ENCODE results near the gene NELFB.

Gene NELFB

DNA sequence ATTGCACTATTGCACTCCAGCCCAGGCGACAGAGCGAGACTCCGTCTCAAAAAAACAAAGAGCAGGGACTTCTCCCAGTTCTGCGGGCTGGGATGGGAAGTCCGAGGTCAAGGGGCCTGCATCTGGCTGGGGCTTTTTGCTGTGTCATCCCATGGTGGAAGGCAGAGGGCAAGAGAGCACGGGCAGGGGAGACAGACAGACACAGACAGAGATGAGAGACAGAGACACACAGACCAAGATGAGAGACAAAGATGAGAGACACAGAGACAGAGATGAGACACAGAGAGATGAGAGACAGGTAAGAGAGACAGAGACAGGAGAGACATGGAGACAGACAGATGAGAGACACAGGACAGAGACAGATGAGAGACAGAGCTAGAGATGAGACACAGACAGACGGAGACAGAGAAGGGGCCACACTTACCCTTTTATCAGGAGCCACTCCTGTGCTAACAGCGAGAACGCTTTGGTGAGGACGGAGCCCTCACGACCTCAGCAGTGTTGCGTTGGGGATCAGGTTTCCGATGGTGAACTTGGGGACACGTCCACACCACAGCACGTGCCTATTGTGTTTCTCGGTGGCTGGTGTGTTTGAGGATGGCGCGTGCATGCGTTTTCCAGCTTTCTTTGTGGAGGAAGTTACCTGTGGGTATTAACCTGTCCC is 13.5 kb downstream of the NELFB start:
- no peak for DNase-seq

DNA sequence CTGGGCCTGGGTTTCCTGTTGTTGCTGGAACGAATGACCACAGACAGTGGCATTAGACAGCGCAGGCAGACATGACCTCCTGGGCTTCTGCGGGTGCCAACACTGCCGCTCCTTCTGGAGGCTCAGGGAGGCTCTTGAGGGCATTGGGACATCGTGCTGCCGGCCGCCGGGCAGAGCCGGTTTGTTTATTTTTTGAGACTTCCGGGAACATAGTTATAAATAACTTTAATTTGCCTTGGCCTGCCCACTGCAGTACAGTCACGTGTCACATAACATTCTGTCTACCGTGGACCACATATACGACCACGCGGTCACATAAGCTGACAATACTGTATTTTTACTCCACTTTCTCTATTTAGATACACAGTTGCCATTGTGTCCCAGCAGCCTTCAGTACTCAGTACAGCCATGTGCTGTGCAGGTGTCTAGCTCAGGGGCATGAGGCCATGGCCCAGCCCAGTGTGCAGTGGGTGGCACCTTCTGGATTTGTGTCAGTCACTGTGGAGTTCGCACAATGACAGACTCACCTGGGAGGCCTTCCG is 14.2 kb downstream of the NELFB start:
- no peak for DNase-seq

DNA sequence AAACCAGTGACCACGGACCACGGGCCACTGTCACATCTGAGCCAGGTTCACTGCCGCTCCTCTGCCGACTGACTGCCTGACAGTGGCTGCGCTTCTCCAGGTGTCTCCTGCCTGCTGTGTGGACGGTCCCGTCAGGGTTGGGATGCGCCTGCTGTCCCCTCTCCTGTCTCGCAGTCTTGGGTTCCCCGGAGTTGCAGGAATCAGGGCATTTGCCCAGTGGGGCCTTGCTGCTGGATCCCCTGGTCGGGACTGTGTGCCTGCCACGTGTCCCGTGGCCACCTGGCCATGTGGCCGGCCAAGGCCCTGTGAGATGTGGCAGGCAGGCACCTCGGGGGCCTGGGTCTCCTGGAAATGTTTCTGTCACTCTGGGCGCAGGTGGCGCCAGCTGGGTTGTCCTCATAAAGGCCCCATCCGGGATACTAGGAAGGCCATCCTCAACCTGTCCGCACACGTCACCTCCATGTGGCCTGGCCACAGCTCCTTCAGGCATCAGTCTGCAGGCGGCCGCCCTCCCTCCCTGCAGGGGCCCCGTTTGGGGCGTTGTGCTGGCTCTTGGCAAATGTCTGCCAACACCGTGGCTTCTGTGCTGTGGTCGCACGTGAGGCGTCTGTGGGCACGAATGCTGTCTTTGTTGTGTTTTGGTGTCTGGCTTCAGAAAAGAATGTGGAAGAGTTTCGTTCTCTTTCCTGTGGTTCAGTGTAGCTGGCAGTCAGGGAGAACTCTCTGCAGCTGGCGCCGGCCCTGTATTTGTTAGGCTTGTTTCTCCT is 16.0 kb downstream of the NELFB start:
- peak; percentile 59 for DNase-seq

DNA sequence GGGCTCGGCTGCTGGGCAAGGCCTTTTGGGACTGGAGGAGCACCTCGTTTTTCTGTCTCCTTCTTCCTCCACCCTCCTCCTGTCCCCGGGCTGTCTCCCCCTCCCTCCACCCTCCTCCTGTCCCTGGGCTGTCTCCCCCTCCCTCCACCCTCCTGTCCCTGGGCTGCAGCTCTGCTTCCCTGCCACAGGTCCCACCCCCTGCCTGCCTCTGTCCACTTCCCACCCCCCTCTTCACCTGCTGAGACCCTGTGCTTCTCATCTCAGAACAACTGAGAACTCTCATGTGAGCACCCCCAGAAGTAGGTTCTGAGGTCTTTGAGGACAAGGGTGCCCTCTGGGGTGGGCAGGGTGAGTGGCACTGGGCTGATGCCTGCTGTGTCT is 16.6 kb downstream of the NELFB start:
- no peak for DNase-seq

DNA sequence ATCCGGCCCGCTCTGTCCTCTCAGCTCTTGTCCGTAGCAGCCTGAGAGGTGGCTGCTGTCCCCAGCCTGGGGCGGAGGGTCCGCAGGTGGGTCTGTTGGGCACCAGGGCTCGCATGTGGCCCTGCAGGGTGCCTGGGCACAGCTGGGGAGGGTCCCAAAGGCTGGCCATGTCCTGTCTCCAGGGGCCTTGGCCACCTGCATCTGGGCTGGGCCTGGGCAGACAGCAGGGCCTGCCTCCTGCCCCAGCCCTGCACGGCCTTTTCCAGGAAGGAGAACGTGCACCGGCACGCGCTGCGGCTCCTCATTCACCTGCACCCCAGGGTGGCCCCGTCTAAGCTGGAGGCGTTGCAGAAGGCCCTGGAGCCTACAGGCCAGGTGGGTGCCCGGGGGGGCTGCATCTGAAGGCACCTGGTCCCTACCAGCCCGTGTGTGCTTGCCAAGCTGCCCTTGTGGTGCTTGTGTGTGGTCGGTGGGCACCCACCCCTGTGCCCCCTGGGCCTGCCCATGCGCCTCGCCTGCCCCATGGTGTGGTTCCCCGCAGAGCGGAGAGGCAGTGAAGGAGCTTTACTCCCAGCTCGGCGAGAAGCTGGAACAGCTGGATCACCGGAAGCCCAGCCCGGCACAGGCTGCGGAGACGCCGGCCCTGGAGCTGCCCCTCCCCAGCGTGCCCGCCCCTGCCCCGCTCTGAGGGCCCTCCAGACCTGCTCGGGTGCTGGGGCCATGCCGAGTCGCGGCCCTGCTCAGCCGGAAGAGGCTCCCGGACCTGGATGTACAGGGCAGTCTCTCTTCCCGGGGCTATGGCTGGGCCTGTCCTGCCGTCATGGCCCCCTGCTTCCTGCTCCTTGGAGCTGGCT is 17.3 kb downstream of the NELFB start:
- DNase-seq, result no peak

DNA sequence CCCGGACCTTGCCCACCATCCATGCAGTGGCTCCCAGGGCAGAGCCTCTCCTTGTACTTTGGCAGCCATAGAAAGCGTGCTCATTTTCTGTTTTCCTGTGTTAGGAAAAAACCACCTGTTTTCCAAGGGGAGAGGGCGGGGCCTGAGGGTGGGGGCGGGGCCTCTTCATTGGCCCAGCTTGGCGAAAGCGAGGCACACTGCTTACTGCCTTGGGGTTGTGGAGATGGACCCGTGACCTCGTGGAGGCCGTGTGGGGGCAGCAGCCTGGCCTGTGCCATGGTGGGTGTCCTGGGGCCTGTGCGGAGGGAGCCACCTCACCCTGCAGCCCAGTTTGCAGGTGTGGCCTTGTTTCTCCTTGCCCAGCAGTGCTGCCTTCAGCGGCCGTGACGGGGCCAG is 18.0 kb downstream of the NELFB start:
- no peak for DNase-seq

DNA sequence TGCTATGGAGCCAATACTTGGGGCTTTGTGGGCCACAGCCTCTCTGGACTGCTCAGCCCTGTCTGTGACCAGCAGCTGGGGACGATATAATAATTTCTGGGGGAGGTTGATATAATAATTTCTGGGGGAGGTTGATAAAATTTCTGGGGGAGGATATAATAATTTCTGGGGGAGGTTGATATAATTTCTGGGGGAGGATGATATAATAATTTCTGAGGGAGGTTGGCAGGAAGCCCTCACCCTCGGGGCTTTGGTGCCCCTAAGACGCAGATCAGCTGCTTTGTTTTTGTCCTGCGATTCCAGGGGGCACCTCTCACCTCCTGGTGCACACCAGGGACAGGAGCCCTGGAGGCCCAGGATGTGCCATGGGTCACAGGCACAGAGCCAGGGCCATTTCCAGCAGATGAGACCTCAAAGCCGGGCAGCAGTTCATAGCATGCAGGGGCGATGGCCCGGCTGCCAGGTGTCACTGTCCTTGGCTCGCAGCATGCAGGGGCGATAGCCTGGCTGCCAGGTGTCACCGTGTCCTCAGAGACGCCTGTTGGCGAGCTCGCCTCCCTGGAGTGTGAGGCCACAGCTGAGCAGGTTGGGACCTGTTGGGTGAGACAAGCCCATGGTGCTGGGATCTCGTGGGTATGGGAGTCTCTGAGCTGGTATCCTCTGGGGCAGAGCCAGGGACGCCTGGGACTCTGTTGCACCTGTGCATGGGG is 18.6 kb downstream of the NELFB start:
- no peak for DNase-seq

DNA sequence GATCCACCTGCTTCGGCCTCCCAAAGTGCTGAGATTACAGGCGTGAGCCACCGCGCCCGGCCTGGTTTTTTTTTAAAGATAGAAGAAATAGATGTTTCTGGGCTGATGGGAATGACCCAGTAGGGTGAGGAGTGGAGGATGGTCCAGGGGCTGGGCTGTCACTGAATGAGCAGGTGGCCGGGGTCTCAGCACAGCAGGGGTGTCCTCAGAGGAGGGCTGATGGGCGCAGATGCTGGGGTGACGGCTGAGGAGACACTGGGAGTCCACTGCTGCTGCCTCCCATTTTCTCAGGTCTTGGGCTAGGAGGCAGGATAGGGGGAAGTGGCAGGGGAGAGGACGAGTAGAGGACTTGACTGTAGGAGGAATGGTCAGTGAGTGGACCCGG is 20.1 kb downstream of the NELFB start:
- DNase-seq, result no peak

DNA sequence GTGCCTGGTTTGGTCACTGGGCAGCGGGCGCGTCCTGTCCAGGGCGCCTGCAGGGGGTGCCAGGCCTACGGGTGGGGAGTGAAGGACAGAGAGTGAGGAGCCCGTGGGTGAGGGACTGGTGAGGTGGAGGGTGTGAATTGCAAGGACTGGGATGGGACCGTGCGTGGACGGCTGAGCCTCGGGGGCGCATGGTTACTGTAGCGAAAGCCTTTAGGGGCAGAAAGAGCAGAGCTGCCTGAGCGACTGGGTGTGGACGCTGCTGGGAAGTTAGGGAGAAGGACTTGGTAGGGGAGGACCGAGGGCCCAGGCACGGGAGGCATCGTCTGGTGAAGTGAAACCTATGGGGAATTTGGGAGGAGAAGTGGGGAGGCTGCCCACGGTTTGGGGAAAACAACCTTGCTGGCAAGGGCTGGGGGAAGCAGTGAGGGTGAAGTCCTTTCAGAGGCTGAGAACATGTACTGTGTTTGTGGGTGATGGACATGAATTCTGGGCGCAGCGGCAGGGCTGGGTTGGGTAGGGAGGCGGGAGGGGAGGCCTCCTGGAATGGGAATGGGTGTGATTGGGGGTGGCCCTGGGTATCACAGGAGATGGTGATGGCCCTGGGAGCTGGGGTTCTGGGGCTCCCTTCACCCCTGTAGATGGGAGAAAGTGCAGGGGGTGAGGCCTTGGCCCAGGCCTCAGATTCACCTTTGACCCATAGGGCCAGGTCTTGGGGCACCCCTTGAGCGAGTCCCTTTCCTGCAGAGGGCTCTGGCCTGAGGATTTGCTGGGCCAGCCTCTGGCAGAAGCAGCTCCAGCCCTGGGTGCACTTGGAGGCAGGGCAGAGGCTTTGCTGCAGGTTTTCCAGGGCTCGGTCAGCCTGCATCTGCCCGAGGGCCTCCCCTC is 20.7 kb downstream of the NELFB start:
- no peak for DNase-seq

DNA sequence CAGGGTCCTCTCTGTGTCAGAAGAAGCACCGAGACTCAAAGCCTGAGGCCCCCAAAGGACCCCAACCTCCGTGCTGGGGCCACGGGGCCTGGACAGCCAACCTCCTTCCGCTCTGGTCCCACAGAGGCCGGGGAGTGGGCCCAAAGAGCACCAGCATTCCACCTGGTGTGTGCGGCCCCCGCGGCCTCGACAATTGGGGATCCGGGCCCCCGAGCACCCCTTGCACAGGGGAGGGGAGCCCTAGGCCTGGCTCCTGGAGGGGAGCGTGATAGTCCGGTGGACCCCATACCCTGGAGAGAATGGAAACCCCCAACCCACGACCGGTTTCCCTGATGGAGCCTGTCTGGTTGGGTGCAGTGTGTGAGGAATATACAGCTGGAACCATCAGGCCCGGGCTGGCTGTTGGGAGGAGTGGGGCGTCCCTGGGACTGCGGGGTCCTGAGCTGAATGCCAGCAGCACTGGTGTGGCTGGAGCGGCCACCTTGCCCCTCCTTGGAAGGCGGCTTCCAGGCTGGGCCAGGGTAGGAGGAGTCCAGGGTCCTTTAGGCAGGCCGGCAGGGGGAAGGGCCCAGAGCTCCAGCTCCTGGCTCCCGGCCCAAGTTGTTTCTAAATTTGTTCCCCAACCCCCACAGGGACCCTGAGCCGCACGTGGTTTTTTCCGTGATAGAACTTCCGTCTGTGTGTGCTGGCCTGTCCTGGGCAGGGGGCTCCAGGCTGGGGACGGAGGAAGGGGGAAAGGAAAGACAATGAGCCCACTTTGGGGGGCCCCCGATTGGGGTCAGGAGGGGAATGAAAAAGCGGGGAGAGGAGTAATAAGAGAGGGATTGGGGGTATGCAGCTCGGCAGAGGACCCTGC is 21.6 kb downstream of the NELFB start:
- no peak for DNase-seq

DNA sequence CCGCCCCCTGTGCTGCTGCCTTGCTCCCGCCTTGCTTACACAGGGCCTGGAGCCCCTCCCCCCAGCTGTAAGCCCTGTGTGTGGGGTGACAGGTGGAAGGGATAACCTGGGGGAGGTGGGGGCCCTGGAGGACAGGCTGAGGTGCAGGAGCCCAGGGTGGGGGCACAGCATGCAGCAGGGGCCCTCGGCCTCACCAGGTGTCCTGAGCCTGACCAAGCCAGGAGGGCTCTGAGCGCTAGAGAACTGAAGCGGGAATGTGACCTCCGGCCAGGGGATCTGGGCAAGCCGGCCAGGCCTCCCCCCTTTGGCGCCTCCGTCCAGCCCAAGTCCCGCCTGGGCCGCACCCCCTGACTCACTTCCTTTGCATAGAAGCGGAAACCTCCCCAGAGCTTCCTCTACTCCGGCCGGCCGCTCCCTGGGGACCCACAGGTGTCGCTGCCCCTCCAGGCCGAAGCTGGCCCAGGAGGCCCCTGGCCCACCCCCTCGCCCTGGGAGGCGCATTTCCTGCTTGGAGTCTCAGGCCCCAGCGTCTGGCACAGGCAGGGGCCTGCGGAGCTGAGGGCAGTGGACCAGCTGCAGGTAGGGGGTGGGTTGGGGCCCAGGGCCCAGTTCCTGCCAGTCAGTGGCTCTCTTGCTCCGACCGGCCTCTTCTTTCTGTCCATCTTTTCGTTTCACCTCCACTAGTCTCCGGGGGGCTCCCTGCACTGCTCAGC is 22.4 kb downstream of the NELFB start, which contains the start of gene TOR4A:
Gene TOR4A (plus strand): TSS at position 398 of the 713 bp plus-strand sequence. CDS start 964 bp downstream, outside the sequence.
- peak; percentile 47 for DNase-seq

DNA sequence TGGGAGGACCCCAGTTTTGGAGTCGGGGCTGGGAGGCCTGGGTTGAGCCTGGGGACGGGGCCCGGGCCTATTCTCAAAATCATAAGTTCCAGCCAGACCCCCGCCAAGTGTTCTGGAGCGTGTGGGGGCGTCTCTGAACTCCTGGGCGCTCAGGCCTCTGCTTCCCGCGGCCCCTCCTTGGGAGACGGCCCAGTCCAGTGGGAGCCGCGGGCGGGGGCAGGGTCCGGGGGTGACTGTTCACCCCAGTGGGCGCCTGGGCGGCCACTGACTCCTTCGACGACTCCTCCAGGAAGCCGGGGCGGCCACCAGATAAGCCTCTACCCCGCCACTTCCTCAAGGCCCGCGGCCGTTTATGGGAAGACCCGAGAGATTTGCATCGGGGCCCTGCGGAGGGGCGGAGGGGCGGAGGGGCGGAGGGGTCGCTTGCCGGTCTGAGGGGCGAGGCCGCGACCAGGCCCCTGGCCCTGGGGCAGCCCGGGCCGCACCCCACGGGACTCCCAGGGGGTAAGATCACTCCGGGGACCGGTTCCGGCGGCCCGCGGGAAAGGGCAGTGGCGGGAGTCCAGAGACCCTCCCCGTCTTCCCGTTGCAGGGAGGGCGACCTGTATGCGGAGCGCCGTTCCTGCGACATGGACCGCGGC is 23.1 kb downstream of the NELFB start:
- no peak for DNase-seq

DNA sequence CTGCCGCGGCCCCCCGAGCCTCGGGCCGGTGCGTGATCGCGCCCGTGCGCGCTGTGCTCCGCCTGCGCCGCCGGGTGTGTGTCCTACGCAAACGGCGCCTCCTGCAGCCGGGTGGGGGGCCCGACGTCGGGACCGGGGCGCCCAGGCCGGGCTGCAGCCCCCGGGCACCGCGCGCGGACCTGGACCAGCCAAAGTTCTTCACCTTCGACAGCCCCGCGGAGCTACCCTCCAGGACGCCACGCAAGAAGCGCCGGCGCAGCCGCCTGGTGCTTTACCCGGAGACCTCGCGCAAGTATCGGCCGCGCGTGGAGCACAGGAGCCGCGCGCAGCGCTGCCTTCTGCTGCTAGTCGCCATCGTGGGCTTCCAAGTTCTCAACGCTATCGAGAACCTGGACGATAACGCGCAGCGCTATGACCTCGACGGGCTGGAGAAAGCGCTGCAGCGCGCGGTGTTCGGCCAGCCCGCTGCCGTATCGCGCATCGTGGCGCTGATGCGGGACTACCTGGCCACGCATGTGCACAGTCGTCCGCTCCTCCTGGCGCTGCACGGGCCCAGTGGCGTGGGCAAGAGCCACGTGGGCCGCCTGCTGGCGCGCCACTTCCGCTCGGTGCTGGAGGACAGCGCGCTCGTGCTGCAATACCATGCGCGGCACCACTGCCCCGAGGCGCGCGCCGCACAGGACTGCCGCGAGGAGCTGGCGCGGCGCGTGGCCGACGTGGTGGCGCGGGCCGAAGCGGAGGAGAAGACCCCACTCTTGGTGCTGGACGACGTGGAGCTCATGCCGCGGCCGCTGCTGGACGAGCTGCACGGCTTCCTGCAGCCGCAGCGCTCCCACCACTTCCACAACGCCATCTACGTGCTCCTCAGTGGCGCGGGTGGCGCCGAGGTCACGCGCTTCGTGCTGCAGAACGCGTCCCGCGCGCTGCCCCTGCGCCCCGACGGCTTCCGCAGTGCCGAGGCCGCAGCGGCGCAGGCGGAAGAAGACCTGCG is 23.9 kb downstream of the NELFB start:
- DNase-seq, result no peak

DNA sequence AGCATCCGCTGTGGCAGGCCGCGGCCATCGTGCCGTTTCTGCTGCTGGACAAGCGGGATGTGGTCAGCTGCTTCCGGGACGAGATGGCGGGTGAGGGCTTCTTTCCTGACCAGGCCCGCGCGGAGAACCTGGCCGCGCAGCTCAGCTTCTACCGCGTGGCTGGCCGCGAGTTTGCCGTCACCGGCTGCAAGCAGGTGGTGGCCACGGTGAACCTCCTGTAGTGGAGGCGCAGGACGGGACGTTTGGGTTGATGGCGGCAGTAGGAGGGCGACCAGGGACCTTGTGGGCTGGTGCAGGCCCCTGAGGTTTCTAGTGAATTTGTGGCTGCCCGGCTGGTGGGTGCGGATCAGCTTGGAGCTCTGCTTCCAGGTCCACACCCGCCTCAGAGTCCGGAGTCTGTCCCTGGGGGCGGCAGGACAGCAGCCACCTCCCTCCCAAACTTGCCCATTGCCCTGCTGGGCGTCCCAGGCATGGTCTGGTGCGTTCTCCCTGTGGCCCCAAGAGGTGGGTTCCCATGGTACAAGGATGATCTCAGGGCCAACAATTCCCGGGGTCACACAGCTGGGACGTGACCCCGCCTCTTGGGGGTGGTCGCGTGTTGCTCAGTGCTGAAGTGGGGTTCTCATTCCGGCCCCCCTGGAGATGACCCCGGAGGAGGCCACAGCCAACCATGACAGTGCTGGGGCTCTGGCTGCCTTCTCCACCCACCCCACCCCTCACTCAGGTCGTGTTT is 24.8 kb downstream of the NELFB start:
- no peak for DNase-seq

DNA sequence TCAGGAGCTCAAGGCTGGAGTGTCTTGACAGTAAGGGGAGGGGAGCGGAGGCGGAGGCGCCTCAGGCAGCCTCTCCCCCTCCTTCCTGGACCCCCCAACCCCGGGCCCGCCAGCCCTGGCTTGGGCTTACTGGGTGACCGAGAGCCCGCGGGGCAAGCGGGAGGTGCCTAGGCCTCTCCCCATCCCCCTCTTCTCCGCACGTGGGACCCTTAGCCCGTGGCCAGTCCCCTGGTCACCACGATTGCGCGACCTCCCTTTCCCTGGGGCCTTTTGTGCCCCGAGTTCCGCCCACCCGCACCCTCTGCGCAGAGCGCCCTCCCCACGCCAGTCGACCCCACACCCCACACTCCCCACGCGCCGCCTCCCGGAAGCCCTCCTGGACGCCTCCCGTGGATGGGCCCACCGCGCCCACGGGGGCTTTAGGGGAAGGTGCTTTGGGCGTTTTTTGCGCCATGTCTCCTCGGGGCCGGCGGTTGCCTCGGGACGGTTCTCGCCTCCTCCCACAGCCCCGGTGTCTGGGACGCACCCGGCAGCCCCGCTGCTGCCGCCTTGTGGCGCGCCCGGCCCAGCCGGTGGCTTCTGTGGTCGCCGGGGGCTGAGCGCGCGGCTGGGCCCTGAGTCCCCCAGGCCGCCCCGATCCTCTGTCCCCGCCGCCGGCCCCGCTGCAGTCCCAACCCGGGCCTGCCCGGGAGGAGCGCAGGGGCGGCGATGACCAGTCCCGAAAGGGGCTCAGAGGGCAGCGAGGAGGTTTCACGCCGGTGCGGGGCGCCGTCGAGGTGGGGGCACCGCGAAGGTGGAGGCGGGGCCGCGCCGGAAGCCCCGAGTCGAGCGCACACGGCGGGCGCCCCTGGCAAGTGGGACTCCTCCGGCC is 25.6 kb downstream of the NELFB start:
- DNase-seq, result no peak
